NB4 (cell line): ENCODE results near the gene PRELID2.

ENCODE experiments used
- MYC ChIP-seq: IDR thresholded peaks from 2 replicates; pipeline ENCODE4 v1.6.1; 2011; ENCODE audit warnings: low read depth, low read length
- POLR2A ChIP-seq: IDR thresholded peaks from 2 replicates; pipeline ENCODE4 v1.6.1; 2011; ENCODE audit warnings: mild to moderate bottlenecking; ENCODE audit not compliant: insufficient read length; ENCODE audit errors: extremely low read depth
- TF ChIP-seq, protein P1 (sequence below): IDR thresholded peaks from one replicate; pipeline ENCODE4 v1.5.1; 2012; ENCODE audit warnings: low read depth, low read length
- TF ChIP-seq, protein P2 (sequence below): IDR thresholded peaks from 2 replicates; pipeline ENCODE4 v1.6.1; 2011; ENCODE audit warnings: low read depth, low read length

DNA sequence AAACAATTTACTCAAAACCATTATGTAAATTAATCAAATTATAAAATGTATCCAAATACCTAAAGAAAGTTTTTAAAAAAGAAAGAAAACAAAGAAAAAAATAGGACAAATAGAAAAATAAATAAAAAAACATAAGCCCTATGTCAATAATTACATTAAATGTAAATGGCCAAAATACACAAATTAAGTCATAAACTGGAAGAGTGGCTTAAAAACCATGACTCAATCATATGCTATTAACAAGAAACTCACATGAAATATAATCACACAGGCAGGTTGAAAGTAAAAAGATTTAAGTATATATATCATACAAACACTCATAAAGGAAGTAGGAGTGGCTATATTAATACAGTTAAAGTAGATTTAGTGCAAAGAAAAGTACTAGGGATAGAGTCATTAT lies 95.3 kb downstream of the PRELID2 start:
- TF ChIP-seq, protein P1, sequence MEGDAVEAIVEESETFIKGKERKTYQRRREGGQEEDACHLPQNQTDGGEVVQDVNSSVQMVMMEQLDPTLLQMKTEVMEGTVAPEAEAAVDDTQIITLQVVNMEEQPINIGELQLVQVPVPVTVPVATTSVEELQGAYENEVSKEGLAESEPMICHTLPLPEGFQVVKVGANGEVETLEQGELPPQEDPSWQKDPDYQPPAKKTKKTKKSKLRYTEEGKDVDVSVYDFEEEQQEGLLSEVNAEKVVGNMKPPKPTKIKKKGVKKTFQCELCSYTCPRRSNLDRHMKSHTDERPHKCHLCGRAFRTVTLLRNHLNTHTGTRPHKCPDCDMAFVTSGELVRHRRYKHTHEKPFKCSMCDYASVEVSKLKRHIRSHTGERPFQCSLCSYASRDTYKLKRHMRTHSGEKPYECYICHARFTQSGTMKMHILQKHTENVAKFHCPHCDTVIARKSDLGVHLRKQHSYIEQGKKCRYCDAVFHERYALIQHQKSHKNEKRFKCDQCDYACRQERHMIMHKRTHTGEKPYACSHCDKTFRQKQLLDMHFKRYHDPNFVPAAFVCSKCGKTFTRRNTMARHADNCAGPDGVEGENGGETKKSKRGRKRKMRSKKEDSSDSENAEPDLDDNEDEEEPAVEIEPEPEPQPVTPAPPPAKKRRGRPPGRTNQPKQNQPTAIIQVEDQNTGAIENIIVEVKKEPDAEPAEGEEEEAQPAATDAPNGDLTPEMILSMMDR, result no peak
- TF ChIP-seq MYC (no peak), POLR2A (no peak)
- TF ChIP-seq, protein P2, sequence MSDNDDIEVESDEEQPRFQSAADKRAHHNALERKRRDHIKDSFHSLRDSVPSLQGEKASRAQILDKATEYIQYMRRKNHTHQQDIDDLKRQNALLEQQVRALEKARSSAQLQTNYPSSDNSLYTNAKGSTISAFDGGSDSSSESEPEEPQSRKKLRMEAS, result no peak
